Right renal pelvis (tissue), 4 donors: Measurements from ENCODE around the gene VPS37C. TPM values are rescaled to one million over a fixed set of nuclear protein-coding genes. Genes with fewer than 3 reads are reported as not detected.

ENCODE experiments used
- DNase-seq, 4 donors: peaks; one replicate each; pipeline ENCODE4 v3.0.0-alpha.2; 2013; ENCODE audit warnings: low read depth in 4 of 4, low spot score in 3 of 4, missing footprints in 1 of 4
- polyA plus RNA-seq, 4 donors: library from polyadenylated mRNA; unstranded; fragments of 120-200 nt; gene quantifications; one replicate each; pipeline ENCODE4 v1.2.1, GENCODE V29; 2013; ENCODE audit not compliant: insufficient read length in 4 of 4

The VPS37C gene
- polyA plus RNA-seq, 4 donors: 18.2 to 21.9 (median 19.3) TPM

- DNase-seq: no peak
Measured at GRCh38 chr11:61155741-61156140, 5.5 kb downstream of the VPS37C start.

- no peak for DNase-seq
Measured at GRCh38 chr11:61155312-61155711, 5.9 kb downstream of the VPS37C start.

GRCh38 chr11:61154528-61154927 is 6.7 kb downstream of the VPS37C start:
- no peak for DNase-seq

DNA sequence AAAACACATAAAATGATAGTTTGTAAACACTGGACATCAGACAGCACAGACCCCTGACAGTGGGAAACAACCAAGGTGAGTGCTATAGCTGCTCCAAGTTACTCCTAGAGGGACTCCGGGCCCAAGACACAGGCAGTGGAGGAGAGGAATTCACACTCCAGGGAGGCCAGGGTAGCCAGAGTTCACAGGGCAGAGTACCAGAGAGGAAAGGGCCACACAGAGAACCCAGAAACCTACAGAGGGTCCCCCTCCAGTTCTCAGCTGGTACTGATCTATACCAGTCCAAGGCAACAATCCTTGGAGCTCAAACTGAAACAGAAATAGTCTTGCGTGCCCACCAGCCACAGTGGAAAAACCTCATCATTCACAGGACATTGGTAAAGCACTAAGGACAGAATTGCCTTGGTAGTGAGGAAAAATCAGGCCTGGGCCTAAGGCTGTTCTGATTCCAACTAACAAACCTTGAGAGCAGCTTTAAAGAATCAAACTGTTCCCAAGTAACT is 7.6 kb downstream of the VPS37C start:
- DNase-seq: no peak

GRCh38 chr11:61152816-61153592 is 8.2 kb downstream of the VPS37C start:
- DNase-seq: no peak

DNA sequence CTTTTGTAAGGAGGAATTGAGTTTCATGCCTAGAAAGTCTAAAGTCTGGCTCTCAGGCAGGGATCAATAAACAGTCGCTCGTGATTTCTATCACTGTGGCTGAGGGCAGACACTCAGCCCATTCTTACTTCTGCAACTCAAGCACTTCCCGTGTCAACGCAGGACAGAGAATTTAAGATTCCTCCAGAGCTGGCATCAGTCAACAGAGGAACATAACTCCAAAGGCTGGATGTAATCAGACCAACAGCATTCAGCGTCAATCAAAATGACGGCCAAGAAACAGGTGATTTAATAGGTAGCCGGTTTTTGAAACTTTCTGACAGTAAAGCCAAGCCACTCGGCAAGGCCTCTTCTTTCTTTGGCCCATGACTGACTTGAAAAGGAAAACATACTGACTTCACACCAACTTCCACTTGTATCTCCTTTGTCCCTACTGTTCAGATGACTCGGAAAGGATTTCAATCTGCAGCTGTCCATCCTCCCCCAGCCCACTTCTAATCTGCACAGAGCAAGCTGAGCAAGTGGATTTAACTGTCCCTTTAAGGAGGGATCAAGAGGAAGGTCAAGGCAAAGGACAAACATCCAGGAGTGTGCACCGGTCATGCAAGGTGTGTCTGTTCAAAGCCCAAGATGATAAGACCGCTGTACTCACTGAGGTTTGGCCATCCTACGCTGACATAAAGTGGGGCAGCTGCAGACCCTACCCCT is 9.5 kb downstream of the VPS37C start:
- no peak for DNase-seq

DNA sequence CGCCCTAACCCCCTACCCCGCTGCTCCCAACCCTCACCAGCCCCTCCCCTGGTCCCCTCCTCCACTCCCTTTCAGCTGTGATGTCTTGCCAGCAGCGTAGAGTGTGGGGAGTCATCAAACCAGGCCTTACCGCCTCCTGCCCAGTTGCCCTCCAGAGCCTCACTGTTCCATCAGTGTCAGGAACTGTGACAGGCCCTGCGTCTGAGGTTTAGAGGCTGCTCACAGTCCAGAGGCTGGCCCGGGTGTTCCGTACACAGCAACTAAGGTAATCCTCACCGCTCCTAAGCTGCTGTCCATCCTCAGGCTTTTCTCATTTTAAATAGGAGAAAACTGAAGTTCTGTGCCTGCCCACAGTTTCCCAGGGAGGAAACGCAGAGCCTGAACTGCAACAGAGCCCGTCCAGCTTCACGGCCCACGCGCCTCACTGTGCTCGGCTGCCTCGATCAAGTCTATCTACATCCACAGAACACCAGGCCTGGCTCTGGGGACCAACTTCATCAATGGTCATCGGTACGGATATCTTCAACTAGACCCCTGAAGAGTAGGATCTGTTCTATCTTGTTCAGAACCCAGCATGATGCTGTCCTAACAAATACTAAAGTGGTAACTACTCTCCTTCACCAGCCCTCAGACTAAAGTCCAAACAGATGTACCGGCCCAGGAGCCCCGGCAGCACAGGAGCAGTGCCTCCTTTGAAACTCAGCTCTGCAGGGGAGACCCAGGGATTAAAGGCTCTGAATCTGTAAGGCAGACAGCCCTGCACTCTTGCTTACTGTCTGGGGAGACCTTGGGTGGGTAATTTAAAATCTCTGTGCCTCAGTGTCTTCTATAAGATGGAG is 10.3 kb downstream of the VPS37C start:
- no peak for DNase-seq

- DNase-seq: no peak
Measured at GRCh38 chr11:61149624-61150615, 11.3 kb downstream of the VPS37C start.

- no peak for DNase-seq
Measured at GRCh38 chr11:61147791-61148620, 13.2 kb downstream of the VPS37C start.

DNA sequence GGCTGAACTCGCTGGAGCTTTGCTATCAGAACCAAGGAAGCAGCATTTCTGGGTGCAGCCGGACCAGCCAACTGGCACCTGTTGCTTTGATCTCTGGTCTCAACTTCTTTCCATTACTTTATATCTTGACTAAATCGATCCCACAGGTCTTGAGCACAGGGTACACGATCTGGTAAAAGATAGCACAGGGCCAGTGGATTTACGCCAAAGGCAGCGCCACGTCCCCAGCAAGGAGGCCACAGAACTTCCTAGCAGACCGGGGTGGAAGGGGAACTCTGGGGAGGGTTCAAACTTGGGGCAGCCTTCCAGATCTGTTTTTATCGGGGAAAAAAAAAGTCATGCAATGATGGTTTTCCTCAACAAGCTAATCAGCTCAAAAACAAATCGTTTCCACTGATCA is 14.0 kb downstream of the VPS37C start:
- no peak for DNase-seq

DNA sequence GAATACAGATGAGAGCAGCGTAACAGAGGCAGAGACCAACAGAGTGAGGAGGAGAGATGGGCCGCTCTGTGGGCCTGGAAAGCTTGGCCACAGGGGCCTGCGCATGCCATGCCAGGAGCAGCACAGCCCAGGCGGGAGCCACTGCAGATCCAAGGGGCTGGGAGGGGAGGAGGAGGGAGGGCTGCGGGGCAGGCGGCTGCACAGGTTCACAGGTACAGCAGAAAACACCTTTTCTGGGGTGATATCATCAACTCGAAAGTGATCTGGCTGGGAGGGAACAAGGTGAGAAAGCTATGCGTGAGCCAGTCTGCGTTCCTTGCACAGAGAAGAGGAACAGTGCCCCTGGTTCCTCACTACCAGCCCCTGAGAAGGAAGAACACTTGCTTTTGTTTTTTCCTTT is 14.8 kb downstream of the VPS37C start:
- DNase-seq: no peak

DNA sequence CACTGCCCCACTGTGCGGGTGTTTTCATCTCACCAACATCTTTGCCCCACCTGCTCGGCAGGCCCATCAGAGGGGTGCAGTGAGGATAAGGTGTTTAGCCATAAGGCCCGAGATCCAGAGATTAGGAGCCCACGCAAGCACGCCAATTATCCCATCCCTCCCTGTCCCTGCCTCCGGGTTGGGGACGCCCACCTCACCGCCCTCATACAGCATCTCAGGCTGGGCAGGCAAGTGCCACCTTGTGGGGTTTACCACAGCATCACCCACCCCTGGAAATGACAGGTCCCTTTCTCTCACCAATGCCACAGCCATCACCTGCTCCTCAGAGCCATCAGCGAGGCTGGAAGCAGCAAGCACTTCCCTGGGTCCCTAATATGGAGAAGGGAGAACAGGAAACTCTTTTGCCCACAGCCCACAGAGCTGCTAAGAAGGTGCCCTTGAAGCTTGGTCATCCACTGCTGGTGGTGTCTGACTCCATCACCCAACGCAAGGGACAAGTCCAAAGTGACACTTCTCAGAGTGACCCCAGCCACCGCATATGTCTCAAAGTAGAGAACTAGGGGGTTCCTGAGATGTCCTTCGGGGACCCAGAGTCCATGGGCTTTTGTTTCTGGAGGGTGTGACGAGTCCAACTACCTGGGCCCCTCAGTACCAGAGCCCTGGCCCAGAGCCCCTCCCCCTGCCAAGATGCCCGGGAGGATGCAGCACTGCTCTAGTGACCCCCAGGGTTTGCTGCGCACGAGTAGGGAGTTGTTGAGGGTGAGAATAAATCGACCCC is 15.8 kb downstream of the VPS37C start:
- DNase-seq: no peak

- no peak for DNase-seq
Measured at GRCh38 chr11:61144511-61145179, 16.6 kb downstream of the VPS37C start.

GRCh38 chr11:61142424-61142823 is 18.8 kb downstream of the VPS37C start:
- no peak for DNase-seq

- DNase-seq: no peak
Measured at GRCh38 chr11:61141601-61142028, 19.6 kb downstream of the VPS37C start.

- no peak for DNase-seq
Measured at GRCh38 chr11:61140416-61140815, 20.8 kb downstream of the VPS37C start.

DNA sequence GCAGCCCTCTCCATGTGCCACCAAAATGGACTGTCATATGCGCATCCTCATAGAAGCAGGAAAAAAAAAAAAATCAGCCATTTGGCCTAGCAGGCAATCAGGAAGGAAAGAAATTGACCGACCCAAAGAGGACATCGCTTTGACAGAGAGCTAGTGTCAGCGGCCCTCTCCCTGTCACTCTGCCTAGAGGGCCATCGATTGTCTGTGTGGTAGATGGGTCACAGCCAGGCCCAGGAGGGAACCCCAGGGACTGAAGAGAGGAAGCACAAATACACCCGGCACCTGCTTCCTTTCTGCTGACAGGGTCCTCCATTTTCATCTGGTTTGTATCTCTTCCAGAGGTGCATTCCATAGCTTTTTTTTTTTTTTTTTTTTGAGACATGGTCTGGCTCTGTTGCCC is 21.8 kb downstream of the VPS37C start:
- no peak for DNase-seq

- DNase-seq: no peak
Measured at GRCh38 chr11:61138935-61139334, 22.3 kb downstream of the VPS37C start.
